ENCODE results near the gene COMT.

COMT gene

DNA sequence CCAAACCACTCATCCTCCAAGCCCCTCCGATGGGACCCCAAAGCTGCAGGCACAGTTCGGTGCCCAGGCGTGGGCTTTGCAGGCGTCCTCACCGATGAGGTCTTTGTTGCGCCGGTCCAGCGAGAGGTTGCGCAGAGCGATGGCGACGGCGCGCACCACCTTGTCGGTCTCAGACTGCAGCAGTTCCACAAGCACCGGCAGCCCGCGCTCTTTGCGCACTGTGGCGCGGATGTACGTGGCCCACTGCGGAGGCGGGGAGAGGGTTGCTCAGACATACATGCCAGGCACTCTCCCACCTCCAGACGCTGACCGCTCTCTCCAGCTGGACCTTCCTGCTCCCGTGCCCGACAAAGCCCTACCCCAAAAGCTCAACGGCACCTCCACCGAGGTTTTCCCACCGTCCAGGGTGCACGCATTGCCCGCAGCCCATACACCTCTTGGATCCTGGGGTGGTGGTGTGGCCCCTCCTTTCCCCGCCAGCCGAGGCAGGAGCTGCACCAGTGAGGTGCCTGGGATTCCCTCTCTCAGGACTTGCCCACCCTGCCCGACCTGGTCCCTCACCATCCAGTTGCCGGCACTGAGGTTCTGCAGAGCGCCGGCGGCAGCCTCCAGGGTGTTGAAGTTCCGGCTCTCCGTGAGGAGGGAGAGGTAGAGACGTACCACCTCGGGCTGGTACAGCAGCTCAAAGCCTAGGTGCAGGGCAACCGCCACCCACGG, 32.1 kb downstream of the COMT start:
- TF ChIP-seq, protein P1, sequence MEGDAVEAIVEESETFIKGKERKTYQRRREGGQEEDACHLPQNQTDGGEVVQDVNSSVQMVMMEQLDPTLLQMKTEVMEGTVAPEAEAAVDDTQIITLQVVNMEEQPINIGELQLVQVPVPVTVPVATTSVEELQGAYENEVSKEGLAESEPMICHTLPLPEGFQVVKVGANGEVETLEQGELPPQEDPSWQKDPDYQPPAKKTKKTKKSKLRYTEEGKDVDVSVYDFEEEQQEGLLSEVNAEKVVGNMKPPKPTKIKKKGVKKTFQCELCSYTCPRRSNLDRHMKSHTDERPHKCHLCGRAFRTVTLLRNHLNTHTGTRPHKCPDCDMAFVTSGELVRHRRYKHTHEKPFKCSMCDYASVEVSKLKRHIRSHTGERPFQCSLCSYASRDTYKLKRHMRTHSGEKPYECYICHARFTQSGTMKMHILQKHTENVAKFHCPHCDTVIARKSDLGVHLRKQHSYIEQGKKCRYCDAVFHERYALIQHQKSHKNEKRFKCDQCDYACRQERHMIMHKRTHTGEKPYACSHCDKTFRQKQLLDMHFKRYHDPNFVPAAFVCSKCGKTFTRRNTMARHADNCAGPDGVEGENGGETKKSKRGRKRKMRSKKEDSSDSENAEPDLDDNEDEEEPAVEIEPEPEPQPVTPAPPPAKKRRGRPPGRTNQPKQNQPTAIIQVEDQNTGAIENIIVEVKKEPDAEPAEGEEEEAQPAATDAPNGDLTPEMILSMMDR (IDR thresholded peaks at IDR 0.05; ENCODE audit: control insufficient read depth, extremely low read depth, insufficient read depth) = no peak
- H3K4me3 ChIP-seq (ENCODE audit: low read depth, low read length) = no peak overlapping the region
- DNase-seq (ENCODE audit: low read depth) = no peak

DNA sequence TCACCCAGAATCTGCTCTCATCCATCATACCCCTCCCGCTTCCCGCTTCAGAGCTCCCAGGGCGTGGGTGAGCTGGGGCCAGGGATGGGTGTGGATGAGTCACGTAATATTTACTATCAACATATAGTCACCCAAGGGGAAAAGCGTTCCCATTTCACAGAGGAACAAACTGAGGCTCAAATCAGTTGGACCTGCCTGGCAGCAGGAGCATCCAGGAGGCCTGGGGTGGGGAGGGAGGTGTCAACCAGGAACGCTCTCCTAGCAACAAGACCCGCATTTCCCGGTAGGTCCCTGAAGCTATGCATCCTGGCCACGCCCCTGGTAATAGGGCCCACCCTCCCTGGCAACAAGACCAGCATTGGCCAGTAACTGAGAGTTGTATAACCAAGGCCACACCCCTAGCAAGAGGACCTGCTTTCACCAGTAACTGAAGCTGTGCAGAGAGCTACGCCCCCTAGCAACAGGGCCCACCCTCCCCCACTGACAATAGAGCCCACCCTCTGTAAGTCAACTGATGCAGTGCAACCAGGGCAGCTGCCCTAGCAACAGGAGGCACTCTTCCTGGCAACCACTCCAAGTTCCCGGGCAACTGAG, 32.8 kb downstream of the COMT start:
- no peak overlapping the region for H3K4me3 ChIP-seq (ENCODE audit: low read depth, low read length)
- TF ChIP-seq, protein P1 (IDR thresholded peaks at IDR 0.05; ENCODE audit: control insufficient read depth, extremely low read depth, insufficient read depth) = no peak
- peak; percentile 51 for DNase-seq (ENCODE audit: low read depth)

DNA sequence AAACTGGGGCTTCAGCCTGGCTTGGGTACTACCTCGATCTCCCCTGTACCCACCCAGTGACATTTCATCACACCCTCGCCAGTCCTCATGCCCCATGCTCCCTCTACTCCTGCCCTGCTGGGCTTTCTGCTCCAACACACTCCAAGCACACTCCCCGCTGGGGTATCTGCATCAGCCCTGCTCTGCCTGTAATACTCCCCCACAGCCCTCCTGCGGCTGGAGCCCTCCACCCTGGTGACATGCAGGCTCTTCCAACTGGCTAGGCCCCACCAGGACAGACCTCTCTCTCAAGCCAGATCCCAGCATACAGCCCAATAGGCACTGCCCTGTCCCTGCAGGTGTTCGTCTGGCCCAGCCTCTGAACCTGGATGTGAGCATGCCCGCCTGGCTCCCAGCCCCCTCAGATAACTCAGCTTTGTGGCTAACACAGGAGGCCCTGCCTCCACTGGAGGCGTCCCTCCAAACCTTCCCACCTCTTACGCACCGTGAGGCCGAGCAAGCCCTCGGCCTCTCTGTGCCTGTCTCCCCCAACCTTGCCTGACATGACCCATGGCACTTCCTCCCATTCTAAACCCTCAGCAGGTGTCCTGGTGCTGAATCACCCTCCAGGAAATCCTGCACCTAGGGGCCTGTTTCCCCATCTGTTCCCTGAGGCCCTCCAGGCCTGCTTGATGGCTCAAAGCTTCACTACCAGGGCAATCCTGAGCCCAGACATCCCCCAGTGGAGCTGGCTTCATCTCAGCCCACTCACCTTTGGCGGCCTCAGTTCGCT, 33.5 kb downstream of the COMT start:
- TF ChIP-seq, protein P1 (IDR thresholded peaks at IDR 0.05; ENCODE audit: control insufficient read depth, extremely low read depth, insufficient read depth) = no peak
- no peak for DNase-seq (ENCODE audit: low read depth)
- H3K4me3 ChIP-seq (ENCODE audit: low read depth, low read length) = no peak overlapping the region

DNA sequence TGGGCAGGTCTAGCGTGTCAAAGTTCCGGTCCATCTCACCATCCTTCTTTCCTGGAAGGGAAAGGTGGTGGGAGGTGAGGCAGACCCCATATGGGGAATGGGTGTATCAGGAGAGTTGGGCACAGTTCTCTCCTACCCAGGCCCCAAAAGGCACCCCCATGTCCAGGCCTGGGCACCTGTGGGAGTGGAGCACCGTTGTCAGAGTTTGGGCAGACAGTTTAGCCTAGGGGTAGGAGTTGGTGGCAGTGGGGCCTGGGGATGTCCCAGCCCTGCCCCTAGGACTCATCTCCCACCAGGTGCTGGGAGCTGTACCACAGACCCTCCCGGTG, 34.1 kb downstream of the COMT start:
- TF ChIP-seq, protein P1 (IDR thresholded peaks at IDR 0.05; ENCODE audit: control insufficient read depth, extremely low read depth, insufficient read depth) = no peak
- H3K4me3 ChIP-seq (ENCODE audit: low read depth, low read length) = no peak overlapping the region
- no peak for DNase-seq (ENCODE audit: low read depth)

DNA sequence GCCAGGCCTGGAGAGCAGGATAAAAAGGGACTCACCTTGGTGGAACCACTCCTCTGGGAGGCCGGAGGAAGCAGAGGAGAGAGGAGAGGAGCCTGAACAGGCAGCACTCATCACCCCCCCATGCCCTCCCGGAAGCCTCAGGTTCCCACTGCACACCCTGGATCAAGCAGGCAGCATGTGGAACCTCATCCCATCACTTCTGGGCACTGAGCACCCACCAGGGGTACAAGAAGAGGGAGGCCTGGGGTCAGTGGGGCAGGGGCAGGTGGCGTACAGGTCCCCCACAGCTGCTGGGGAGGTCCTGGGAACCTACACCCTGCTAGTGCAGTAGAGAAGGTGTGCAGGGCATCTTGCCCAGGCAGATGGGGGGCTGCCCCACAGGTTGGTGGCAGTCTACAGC, 35.1 kb downstream of the COMT start:
- TF ChIP-seq, protein P1 (IDR thresholded peaks at IDR 0.05; ENCODE audit: control insufficient read depth, extremely low read depth, insufficient read depth) = no peak
- no peak for DNase-seq (ENCODE audit: low read depth)
- H3K4me3 ChIP-seq (ENCODE audit: low read depth, low read length) = no peak overlapping the region

DNA sequence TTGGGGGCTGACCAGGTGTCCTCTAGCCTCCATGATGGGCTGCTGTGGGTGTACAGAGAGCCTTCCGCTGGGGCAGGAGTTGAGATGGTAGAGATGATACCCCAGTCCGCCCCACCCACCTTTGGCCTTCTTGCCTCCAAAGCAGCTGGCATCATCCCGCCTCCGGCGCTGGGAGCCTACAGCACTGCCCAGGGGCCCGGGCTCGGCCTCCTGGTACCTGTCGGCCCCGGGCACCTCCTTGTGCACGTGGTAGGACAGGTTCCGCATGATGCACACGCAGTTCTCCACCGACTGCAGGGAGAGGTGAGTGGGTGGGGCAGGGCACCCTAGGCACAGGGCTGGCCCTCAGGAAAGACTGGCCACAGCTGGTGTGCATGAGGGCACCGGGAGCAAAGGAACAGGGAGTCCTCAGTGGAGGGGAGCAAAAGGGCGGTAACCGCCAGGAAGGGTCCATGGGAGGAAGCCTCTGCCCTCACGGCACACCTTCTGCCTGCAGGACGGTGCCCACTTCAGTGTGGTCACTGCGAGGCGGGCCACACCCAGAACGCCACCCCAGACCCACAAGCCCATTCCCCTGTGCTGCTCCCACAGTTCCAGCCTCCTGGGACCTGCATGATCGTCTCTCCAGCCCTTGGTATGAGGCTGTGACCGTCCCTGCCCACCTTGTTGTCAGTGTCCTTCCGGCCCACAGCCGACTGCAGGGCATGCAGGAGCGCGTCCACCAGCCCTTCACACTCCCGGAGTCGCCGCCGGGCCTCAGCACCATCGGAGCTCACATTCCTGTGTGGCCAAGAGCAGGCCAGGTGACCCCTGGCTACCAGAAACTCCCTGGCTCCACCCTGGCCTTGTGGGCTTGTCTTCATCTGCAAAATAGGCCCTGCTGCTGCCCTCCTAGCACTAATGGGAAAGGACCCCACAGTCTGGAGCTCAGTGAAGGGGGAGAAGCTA, 36.0 kb downstream of the COMT start:
- no peak for DNase-seq (ENCODE audit: low read depth)
- H3K4me3 ChIP-seq (ENCODE audit: low read depth, low read length) = no peak overlapping the region
- TF ChIP-seq, protein P1 (IDR thresholded peaks at IDR 0.05; ENCODE audit: control insufficient read depth, extremely low read depth, insufficient read depth) = no peak
